IPS-NIHi7 (cell line): ENCODE measurements around the gene PER1.
"Not testable (repeated sequence)": the region's sequence is repeated elsewhere in the genome, so short reads cannot be mapped to it uniquely, and the experiment has no call there.

Experiments used
- DNase-seq: peaks from one replicate; pipeline ENCODE4 v3.0.0; 2012; ENCODE audit warnings: mixed read lengths; ENCODE audit errors: extremely low spot score

PER1 gene

DNA sequence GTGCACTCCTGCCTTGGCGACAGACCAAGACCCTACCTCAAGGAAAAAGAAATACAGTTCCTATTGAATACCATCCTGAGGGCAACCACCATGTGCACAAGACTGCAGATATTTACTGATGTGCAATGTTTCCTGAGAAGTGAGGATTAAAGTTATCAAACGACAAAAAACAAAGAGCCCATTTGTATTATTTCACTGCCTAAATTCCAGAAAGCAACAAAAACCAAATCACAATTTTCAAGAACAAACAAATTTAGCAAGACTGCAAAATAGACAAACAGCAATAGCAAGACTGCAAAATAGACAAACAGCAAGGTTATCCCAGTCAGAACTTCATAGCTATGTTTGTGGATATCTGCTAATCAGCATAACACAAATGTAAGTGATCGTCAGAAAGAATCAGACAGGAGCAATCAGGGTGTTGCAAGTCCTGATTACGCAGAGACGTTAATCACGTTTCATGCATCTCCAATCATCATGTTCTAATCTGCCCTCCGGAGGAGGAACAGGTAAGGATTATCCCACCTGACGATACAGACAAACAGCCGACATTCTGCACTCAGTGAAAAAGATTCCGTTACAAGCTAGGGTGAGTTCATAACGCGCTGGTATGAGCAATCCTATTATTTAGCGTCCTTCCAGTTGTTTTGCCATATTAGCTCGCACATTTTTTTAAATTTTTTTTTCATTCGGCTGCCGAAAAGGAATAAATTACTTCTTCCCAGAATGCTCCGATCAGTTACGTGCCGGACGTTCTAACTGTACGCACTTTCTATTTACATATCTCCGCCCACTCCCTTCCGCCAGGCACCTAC is 21.1 kb upstream of the PER1 start:
- no peak for DNase-seq

DNA sequence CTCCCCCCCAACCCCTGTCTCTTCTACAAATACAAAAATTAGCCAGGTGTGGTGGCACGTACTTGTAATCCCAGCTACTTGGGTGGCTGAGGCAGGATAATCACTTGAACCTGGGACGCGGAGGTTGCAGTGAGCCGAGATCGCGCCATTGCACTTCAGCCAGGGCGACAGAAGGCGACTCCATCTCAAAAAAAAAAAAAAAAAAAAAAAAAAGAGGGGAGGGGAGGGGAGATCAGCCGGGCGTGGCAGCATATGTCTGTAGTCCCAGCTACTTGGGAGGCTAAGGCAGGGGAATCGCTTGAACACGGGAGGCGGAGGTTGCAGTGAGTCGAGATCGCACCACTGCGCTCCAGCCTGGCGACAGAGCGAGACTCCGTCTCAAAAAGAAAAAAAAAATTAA is 18.0 kb upstream of the PER1 start:
- DNase-seq, result not testable (repeated sequence)

DNA sequence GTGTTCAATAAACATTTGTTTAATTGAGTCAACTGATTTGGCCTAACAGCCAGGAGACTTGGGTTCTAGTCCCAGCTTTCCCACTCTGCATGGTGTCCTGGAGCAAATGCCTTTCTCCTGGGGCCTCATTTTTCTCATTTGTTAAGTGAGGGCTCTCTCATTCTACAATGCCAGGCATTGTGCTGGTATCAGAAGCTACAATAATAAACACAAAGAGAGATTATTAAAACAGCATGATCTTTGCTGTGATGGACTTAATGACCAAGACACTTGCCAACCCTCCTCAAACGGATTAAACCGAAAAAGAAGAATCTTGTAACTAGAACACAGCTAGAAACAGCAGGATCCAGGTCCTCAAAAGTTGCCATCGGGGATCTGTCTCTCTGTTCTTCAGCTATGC is 15.3 kb upstream of the PER1 start:
- DNase-seq, result no peak

DNA sequence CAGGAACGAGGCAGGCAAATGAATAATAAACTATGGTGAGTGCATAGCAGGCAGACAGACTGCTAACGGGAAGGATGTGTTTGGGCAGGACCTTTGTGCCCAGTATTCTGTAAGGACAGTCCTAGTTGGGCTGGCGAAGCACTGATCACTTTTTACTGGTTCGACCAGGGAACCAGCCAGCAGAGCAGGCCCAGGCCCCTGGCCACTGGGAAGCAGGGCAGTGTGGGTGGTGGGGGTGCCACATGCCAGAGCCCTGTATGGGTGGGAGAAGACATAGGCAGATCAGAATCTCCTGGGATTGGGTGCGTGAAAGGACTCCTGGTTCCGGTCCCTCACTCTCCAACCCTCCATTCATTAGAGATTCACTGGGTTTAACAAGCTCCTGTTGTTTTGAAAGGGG is 14.5 kb upstream of the PER1 start:
- DNase-seq, result no peak

DNA sequence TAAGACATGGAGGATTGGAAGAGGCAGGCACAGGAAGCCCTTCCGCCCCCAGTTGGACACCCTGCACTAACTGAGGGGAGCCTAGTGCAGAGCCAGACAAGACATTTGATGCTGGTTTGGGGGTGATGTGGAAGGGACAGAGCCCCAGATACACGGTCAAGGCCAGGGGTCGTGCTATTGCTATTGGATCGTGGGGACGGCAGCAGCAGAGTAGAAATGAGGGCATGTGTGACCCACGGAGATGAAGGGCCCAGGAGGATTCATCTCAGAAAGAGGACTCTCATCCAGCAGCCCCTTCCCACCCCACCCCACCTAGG is 12.6 kb upstream of the PER1 start:
- no peak for DNase-seq

DNA sequence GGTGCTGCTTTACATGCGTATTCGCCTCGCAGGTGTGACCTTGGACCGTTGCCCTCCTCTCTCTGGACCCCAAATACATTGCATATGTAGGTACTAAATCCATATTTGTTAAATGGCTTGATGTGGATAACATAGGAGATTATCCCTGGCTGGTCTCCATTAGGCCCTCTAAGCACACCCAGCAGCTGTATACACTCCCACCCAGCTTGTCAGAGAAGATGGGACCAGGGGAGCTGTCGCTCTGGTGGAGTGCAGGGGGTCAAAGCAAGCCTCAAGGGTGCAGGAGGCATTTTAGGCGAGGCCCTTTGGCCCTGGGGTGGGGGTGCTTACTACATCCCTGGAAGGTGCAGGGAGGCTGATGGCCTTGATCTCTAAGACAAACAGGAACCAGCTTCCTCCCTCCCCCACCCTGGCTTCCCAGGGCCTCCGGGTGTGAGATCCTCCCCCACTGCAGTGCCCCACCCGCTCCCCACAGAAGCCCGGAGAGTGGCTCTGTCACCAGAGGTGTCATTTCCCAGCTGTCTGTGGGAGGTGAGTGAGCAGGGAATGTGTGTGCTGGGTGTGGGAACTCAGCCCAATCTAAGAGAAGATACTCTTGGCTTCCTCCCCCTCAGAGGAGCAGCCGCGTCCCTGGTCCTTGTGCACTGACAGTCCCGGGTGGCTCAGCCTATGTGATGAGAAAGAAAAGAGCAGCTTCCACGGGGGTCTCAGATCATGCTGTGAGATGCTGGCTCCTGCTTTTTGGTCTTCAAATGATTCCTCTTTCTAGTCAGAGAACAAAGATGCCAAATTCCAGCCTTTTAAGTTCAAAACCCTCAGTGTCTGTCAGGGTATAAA is 12.0 kb upstream of the PER1 start:
- peak; percentile 31 for DNase-seq

DNA sequence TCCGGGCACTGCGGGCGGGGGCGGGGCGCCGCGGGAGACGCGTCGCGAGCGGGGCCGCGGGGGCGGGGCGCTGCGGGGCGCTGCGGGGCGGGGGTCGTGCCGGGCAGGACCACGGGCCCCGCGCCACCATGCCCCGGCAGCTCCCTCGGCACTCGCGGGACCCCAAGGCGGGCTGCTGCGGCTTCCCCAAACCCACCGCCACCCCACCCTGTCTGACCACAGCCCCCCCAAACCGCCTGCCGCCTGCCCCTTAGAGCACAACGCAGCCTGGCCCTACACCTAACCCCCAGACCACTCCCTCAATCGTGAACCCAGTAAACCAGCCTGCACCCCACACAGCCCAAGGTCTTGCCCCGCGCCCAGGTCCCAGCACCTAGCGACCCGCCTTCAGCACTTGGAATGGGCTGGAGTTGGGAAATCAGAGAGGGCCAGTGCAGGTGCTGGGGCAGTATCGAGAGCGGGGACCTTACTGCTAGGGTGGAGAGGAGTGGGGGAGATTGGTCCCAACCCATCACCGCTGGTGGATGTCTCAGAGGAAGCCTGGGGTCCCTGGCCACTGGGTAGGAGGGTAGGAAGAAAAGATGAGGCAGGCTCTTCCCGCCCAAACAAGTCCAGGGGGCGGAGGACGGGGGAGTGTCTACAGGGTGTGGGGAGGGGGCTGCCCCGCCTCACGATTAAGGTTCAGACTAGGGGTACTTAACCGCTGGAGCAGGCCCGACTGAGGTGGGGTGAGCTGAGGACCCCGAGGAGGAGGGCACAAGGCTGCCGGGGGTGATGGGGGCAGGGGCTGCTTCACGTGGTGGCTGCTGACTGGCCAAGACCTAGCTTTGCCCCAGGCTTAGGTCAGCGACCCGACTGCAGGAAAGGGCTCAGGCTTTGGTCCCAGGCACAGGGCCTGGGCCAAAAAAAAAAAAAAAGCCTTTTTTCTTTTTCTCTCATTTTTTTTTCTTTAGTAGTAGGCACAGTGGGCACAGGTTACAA is 11.1 kb upstream of the PER1 start:
- peak; percentile 63 for DNase-seq

DNA sequence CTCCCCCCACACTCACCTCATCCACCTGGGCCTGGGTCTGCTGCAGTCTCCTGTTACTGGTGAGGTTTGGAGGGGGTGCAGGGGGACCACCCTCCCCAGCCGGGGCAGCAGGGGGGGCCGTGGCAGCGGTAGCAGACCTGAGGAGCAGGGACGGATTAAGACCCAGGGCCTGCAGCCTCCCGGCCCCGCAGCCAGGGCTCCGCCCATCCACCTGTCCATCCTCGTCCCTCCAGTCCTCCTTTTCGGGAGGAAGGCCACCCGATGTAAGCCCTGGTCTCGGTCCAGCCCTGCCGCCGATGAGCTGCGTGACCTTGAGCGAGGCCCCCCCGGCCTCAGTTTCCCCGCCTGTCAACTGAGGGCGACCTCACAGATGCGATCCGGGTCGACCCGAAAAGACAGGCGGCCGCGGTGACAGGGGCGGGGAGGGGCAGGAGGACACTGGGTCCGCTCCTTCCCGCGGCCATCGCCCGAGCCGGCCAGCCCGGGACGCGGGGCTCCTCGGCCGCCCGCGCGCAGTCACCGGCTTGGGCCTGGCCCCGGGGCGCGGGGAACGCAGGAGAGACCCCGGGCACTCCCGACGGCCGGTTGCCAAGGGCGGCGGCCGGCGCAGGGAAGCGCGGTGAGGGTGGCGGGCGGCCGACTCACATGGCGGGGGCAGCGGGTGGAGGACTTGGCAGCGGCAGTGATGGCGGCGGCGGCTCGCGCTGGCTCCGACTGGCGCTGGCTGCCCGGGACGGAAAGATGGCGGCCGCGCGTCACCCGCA is 10.2 kb upstream of the PER1 start, which contains the start of gene VAMP2:
Gene VAMP2 (minus strand): TSS at position 716 of the 764 bp plus-strand sequence. CDS start 69 bp downstream, at position 647.
- DNase-seq, result peak; percentile 52

DNA sequence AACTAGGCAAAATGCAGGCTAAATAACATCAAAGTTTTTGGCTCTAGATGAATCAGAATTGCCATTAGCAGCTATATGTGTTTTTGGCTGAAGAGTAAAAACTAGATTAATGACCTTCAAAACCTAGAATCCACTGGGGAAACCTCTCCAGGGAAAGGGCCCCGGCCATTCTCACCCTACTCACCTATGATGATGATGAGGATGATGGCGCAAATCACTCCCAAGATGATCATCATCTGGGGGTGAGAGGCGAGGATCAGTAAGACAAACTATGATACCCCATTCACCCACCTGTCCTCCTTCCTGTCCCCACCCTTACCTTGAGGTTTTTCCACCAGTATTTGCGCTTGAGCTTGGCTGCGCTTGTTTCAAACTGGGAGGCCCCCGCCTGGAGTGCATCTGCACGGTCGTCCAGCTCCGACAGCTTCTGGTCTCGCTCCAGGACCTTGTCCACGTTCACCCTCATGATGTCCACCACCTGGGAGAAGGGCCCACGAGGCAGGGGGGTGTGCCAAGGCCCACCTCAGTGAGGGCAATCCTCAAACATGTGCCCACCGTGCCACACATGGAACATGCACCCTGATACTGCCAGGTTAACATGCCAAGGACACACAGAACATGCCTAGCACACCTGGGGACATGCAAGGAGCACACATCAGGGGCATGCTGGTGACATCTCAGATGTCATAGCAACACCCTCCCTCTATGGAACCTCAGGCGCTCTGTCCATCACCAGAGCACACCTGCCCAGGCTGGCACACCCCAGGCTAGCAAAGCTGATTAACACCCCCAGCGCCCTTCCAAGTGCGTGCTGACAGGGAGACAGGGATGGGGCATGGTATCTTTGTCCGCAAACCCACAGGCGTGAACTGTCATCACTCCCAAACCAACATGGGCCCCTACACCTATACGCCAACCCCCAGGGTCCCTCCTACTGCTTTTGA is 9.4 kb upstream of the PER1 start:
- DNase-seq, result no peak

DNA sequence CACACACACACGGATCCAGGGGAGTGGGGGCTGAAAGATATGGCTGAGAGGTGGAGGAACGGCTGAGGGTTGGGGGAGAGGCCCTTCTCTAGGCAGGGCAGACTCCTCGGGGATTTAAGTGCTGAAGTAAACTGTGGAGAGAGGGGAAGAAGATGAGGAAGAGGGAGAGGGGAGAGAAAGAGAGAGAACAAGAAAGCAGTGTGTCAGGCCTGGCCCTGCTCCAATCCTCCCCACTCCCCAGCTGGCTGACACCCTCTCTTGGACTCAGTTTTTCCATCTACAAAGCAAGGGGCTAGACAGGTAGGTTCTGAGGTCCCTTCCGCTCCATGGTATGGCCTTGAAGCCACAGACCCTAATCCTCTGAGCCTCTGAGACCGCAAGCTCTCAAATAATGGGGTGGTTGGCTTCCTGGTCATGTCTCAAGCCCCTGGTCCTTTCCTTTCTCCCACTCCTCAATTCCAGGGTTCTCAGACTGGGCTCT is 8.6 kb upstream of the PER1 start:
- no peak for DNase-seq

DNA sequence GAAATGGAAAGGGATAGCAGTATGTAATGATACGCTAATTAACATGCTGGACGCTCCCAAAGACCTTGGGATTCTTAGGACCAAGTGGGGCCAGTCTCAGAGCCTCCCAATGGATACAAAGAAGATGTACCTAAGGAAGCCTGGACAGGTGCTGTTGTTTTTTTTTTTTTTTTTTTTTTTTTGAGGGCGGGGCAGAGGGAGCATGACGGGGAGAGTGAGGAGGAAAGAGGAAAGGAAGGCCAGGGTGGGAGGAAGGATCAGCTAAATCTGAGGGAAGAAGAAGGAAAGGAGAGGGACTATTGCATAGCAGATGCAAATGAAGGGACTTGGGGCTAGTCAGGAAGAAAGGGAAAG is 8.0 kb upstream of the PER1 start:
- no peak for DNase-seq

DNA sequence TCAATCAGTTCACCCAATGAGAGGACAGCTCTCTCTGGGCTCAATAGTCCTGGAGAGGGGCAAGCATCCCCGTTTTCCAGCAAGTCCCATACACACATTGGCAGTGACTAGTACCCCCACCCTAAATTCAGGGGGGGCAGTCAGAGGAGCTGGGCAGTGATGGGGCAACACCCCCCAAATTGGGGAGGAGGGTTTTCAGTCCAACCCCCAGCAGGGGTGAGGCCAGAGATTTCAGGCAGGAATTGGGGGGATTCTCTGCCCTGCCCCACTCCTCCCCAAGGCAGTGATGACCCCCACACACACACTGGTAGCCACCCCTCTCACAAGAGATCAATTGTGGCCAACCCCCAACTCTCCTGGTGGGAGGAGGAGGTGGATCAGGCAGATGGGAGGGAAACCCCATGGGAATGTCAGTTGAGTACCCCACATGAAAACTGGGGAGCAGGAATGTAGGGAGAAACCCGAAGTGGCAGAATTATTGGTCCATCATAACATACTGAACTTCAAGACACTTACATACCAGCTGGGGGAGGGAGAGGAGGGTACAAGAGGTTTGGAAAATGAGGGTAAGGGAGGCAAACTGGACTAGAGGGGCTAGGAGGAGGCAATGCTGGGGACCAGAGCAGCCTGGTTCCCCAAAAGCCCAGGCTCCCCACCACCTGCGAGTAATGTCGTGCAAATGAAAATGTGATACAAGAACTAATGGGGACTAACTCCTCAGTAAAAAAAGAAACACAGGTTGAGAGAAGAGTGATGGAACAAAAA is 7.4 kb upstream of the PER1 start:
- DNase-seq, result no peak

DNA sequence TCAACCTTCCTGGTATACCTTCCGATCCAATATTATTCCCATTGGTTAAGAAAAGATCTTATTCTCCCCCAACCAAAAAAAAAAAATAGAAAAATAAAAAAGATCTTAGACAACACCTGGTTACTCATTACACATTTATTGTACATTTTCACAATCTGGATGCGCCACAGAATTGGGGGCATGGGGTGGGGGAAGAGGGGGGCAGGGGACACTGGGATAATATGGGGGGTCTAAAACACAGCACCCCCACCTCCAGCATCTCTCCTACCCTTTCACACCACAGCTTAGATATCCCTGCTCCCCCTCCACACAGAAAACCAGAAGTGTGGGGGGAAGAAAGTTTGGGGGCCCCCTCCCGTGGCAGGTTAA is 6.8 kb upstream of the PER1 start:
- no peak for DNase-seq

DNA sequence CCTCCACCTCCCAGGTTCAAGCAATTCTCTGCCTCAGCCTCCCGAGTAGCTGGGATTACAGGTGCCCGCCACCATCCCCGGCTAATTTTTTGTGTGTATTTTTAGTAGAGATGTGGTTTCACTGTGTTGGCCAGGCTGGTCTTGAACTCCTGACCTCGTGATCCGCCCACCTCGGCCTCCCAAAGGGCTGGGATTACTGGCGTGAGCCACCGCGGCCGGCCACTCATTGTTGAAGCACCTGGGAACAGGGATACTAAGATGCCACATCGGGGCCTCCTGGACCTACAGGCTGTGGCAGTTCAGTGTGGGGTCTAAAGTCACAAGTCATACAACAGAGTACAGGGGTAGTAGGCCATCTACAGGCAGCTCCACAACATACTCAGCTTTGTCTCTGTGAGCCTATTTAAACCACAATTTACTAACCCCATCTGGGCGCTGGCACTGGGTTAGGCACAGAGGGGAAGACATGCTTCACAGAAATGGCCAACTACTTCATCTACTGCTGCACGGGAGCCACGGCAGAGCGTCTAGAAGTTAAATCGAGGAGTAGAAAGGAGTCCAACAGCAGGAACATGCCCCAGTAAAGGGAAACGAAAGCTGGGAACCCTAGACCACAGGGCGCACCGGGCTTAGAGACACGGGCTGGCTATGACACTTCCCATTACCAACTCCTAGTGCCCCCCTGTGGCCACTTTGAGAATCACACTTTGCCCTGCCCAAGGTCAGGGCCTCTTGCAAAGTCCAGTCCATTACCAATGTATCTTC is 6.2 kb upstream of the PER1 start:
- peak; percentile 68 for DNase-seq

DNA sequence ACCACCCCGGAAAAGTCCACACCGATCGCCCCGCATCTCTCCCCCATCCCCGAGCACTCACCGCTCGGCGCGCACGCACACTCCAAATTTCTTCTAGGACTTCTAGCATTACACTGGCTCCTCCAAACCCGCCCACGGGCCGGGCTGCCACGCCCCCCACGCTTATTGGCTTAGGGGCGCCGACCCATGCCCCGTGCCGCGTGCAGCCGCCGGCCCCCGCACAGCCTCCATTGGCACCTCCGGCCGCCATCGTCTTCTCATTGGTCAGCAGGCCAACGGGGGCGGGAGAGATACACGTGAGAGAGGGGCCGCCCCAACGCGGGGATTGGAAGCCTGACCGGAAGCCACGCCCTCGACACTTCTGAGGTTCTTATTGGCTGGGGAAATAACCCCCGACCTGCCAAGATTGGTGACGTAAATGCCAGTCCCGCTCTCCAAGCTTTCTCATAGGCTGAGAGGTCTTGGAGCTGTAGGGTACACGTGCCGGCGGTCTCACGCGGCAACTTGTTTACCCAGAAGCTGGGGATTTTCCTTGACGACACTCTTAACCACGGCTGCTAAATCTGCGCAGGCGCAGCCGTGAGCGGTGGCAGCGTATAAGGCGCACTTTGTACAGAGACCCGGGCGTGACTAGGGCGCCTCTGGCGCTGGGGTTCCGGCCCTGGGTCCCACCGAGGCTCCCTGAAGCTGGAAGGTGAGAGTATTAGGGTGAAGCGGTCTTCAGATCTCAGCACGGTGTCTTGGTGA is 4.2 kb upstream of the PER1 start:
- peak; percentile 94 for DNase-seq

DNA sequence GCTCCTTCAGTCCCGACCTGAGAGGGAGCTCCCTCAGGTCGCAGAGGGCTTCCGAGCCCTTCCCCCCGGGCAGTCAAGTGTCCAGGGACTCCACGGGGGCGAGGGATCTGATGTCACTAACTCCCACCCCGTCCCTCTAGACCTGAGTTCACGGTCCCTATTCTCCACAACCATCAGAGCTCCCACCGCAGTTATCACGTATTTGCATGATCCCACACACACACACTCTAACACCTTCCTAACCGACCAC is 3.7 kb upstream of the PER1 start:
- no peak for DNase-seq

DNA sequence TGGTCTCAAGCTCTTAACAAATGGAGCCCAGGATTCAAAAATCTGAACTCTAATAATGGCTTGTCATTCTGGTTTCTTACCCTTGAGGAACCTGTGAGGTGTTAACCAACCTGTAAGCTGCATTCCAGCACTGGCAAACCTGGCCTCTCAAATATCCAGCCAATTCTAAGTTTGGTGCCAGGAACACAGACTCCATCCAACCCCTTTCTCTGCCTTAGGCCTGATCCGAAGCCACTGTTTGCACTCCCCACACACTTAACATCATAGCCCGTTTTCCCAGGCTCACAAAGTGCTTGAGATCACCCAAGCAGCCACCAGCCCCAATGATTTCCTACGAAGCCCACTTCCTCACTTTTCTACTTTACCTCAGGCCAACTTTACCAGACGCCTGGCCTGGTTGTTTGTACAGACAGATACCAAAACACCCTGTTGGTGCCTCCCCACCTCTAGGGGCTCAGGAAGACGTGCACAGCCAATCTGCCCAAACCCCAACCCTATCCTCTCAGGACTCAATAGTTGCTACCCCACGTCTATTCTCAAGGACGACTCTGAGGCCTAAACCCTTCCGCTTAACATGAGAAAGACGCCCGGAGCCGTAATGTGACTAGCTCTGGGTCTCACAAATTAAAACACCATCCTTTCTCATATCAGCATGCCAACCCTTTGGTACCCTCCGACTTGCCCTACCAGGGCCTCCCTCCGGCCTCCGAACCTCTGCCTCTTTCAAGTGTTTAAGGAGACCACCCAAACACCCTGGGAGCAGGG is 3.2 kb upstream of the PER1 start:
- DNase-seq, result no peak
